GM19395 (cell line): ENCODE results near the gene SRGAP3.
A peak's percentile ranks its signal among the peaks of the same experiment; 100 is the strongest.

Experiments used
- ATAC-seq: cut with Tn5 transposase; IDR thresholded peaks from one replicate; pipeline ENCODE4 v1.9.1; 2021; ENCODE audit warnings: mild to moderate bottlenecking, moderate library complexity; ENCODE audit not compliant: unreplicated experiment

SRGAP3 gene

GRCh38 chr3:9229325-9229724 lies 20.1 kb downstream of the SRGAP3 start:
- no peak for ATAC-seq

- ATAC-seq, result no peak
Measured at GRCh38 chr3:9226326-9226725, 23.1 kb downstream of the SRGAP3 start.

- ATAC-seq, result no peak
Measured at GRCh38 chr3:9225268-9225667, 24.2 kb downstream of the SRGAP3 start.

- ATAC-seq, result peak; percentile 94
Measured at GRCh38 chr3:9224490-9224889, 25.0 kb downstream of the SRGAP3 start.

- no peak for ATAC-seq
Measured at GRCh38 chr3:9223672-9224071, 25.8 kb downstream of the SRGAP3 start.

GRCh38 chr3:9222956-9223639 lies 26.3 kb downstream of the SRGAP3 start:
- ATAC-seq, result no peak

- ATAC-seq, result no peak
Measured at GRCh38 chr3:9222049-9222448, 27.4 kb downstream of the SRGAP3 start.

- ATAC-seq, result no peak
Measured at GRCh38 chr3:9218514-9218846, 31.0 kb downstream of the SRGAP3 start.

- ATAC-seq, result no peak
Measured at GRCh38 chr3:9217784-9218513, 31.5 kb downstream of the SRGAP3 start.

GRCh38 chr3:9216736-9217135 lies 32.7 kb downstream of the SRGAP3 start:
- ATAC-seq, result no peak

GRCh38 chr3:9214599-9214998 lies 34.8 kb downstream of the SRGAP3 start:
- ATAC-seq, result no peak

GRCh38 chr3:9214185-9214584 lies 35.3 kb downstream of the SRGAP3 start:
- ATAC-seq, result no peak

- no peak for ATAC-seq
Measured at GRCh38 chr3:9213019-9213634, 36.3 kb downstream of the SRGAP3 start.

GRCh38 chr3:9211155-9211950 lies 38.1 kb downstream of the SRGAP3 start:
- no peak for ATAC-seq

GRCh38 chr3:9209777-9210176 lies 39.7 kb downstream of the SRGAP3 start:
- no peak for ATAC-seq

- no peak for ATAC-seq
Measured at GRCh38 chr3:9208605-9209152, 40.8 kb downstream of the SRGAP3 start.

GRCh38 chr3:9207116-9207763 lies 42.2 kb downstream of the SRGAP3 start:
- no peak for ATAC-seq

GRCh38 chr3:9206287-9206686 lies 43.2 kb downstream of the SRGAP3 start:
- no peak for ATAC-seq

GRCh38 chr3:9205345-9206143 lies 43.9 kb downstream of the SRGAP3 start:
- peak; percentile 75 for ATAC-seq
